ENCODE data around the gene UPK1A.
"Not testable (repeated sequence)": the region's sequence is repeated elsewhere in the genome, so short reads cannot be mapped to it uniquely, and the experiment has no call there.

The UPK1A gene

DNA sequence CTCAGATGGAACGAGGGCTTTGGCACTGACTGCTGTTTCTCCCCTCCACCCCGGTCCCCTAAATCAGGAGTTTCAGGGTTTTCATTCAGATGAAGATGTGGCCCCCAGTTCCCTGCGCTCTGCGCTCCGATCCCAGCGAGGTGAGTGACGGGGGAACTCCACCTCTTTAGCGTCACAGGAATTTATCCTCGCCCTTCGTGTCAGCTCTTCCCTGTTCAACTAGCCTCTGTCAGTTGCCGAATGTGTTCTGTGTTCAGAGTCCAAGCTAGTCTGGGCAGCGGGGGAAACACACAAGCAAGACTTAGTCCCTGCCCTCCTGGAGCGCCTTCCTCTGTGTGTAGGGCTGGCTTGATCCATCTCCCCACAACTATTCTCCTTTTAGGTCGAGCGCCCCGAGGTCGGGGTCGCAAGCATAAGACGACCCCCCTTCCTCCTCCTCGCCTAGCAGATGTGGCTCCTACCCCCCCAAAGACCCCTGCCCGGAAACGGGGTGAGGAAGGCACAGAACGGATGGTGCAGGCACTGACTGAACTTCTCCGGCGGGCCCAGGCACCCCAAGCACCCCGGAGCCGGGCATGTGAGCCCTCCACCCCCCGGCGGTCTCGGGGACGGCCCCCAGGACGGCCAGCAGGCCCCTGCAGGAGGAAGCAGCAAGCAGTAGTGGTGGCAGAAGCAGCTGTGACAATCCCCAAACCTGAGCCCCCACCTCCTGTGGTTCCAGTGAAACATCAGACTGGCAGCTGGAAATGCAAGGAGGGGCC, 53.3 kb downstream of the UPK1A start:
- no peak for DNase-seq

GRCh38 chr19:35720163-35720524, 53.8 kb downstream of the UPK1A start:
- DNase-seq = no peak

DNA sequence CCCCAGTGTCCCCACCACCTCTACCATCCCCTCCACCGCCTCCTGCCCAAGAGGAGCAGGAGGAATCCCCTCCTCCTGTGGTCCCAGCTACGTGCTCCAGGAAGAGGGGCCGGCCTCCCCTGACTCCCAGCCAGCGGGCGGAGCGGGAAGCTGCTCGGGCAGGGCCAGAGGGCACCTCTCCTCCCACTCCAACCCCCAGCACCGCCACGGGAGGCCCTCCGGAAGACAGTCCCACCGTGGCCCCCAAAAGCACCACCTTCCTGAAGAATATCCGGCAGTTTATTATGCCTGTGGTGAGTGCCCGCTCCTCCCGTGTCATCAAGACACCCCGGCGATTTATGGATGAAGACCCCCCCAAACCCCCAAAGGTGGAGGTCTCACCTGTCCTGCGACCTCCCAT, 54.3 kb downstream of the UPK1A start:
- DNase-seq = no peak

- no peak for DNase-seq
Measured at GRCh38 chr19:35721374-35721773, 55.1 kb downstream of the UPK1A start.

- no peak for DNase-seq
Measured at GRCh38 chr19:35722461-35722860, 56.1 kb downstream of the UPK1A start.

- no peak for DNase-seq
Measured at GRCh38 chr19:35722897-35723296, 56.6 kb downstream of the UPK1A start.

GRCh38 chr19:35723671-35724070, 57.4 kb downstream of the UPK1A start:
- DNase-seq = no peak

DNA sequence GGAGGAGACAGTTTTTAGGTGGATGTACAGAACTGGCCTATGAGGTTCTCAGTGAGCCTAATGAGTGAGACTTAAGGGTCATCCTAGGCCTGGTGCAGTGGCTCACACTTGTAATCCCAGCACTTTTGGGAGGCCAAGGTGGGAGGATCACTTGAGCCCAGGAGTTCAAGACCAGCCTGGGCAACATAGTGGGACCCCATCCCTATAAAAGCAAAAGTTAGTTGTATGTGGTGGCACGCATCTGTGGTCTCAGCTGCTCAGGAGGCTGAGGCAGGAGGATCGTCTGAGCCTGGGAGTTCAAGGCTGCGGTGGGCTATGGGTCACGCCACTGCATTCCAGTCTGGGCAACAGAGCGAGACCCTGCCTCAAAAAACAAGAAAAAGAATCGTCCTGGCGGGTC, 57.8 kb downstream of the UPK1A start:
- DNase-seq = not testable (repeated sequence)

- no peak for DNase-seq
Measured at GRCh38 chr19:35724560-35724959, 58.2 kb downstream of the UPK1A start.

DNA sequence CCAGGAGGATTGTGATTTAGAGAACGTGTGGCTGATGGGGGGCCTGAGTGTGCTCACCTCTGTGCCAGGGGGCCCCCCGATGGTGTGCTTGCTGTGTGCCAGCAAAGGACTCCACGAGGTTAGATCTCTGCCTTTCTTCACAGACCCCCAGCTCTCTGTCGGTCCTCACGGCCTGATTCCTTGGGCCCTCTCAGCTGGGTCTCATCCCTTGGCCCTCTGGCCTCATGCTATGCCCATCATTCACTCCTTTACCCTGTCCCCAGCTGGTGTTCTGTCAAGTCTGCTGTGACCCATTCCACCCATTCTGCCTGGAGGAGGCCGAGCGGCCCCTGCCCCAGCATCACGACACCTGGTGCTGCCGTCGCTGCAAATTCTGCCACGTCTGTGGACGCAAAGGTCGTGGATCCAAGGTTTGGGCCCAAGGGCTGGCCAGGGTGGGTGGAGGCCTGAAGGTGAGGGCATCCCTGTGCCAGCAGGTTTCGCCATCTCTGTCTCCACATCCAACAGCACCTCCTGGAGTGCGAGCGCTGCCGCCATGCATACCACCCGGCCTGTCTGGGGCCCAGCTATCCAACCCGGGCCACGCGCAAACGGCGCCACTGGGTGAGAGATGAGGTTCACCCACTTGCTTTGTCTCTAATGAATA, 59.0 kb downstream of the UPK1A start:
- DNase-seq = no peak

- DNase-seq = no peak
Measured at GRCh38 chr19:35727053-35727955, 61.0 kb downstream of the UPK1A start.

All from NK-92 treated with Interleukin-12 subunit alpha and Interleukin-12 subunit beta, amount 100 ng/mL, for 24 hours (cell line).